MM.1S (cell line): ENCODE data around the gene SFRP2.

Experiments
- EZH2 ChIP-seq: fragments of 300-600 bp; sonication (generic); optimal IDR thresholded peaks from 2 replicates; pipeline ENCODE3; 2017; ENCODE audit warnings: low read depth, mild to moderate bottlenecking, antibody characterized with exemption, low read length, mixed read lengths
- EZH2phosphoT487 ChIP-seq: fragments of 300-600 bp; sonication (generic); IDR thresholded peaks from 2 replicates; pipeline ENCODE4 v1.6.1; 2018; ENCODE audit warnings: antibody characterized with exemption, low read length
- TF ChIP-seq, protein P1 (sequence below): fragments of 300-600 bp; sonication (generic); IDR thresholded peaks from 2 replicates; pipeline ENCODE4 v1.5.1; 2016; ENCODE audit warnings: antibody characterized with exemption, low read length, mixed read lengths

DNA sequence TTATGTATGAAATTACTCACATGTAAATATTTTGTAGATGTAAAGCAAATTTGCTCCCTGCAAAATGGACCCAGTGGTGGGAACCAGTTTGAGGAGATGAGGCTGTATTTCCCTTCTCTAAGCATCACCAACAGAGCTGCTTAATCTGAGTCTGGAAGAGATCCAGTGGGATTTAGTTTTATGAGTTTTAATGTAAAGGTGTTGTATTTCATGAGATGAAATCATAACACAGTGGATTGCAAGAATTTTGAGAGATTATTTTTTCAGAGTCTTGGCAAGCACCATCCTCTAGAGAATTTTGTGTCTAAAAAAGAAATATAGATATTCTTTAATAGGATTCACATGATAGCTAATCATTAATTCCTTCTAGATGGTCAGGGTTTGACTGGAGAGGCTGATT, 35.6 kb upstream of the SFRP2 start:
- TF ChIP-seq, protein P1, sequence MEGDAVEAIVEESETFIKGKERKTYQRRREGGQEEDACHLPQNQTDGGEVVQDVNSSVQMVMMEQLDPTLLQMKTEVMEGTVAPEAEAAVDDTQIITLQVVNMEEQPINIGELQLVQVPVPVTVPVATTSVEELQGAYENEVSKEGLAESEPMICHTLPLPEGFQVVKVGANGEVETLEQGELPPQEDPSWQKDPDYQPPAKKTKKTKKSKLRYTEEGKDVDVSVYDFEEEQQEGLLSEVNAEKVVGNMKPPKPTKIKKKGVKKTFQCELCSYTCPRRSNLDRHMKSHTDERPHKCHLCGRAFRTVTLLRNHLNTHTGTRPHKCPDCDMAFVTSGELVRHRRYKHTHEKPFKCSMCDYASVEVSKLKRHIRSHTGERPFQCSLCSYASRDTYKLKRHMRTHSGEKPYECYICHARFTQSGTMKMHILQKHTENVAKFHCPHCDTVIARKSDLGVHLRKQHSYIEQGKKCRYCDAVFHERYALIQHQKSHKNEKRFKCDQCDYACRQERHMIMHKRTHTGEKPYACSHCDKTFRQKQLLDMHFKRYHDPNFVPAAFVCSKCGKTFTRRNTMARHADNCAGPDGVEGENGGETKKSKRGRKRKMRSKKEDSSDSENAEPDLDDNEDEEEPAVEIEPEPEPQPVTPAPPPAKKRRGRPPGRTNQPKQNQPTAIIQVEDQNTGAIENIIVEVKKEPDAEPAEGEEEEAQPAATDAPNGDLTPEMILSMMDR, result no peak
- TF ChIP-seq EZH2 (no peak), EZH2phosphoT487 (no peak)
